ENCODE measurements around the gene DDX10.

DDX10 gene

GRCh38 chr11:108877178-108877577, 212.3 kb downstream of the DDX10 start:
- DNase-seq, result no peak

GRCh38 chr11:108880510-108880909, 215.6 kb downstream of the DDX10 start:
- no peak for DNase-seq

GRCh38 chr11:108881131-108881530, 216.3 kb downstream of the DDX10 start:
- DNase-seq, result peak; percentile 29

- no peak for DNase-seq
These were observed 217.5 kb downstream of the DDX10 start for GRCh38 chr11:108882211-108882831.

- no peak for DNase-seq
These were observed 221.3 kb downstream of the DDX10 start for GRCh38 chr11:108886005-108886659.

GRCh38 chr11:108886660-108887009, 221.8 kb downstream of the DDX10 start:
- DNase-seq, result peak; percentile 4

GRCh38 chr11:108887436-108888238, 222.8 kb downstream of the DDX10 start:
- DNase-seq, result no peak

GRCh38 chr11:108890482-108891105, 225.7 kb downstream of the DDX10 start:
- DNase-seq, result no peak

- no peak for DNase-seq
These were observed 226.3 kb downstream of the DDX10 start for GRCh38 chr11:108891143-108891542.

- no peak for DNase-seq
These were observed 227.1 kb downstream of the DDX10 start for GRCh38 chr11:108891909-108892511.

- no peak for DNase-seq
These were observed 231.0 kb downstream of the DDX10 start for GRCh38 chr11:108895579-108896480.

- no peak for DNase-seq
These were observed 232.2 kb downstream of the DDX10 start for GRCh38 chr11:108897071-108897481.

GRCh38 chr11:108897916-108898315, 233.0 kb downstream of the DDX10 start:
- no peak for DNase-seq

- no peak for DNase-seq
These were observed 236.5 kb downstream of the DDX10 start for GRCh38 chr11:108901359-108901758.

GRCh38 chr11:108902027-108902469, 237.2 kb downstream of the DDX10 start:
- DNase-seq, result no peak

GRCh38 chr11:108904480-108904879, 239.6 kb downstream of the DDX10 start:
- no peak for DNase-seq

- DNase-seq, result no peak
These were observed 241.5 kb downstream of the DDX10 start for GRCh38 chr11:108906329-108906728.

- DNase-seq, result no peak
These were observed 242.0 kb downstream of the DDX10 start for GRCh38 chr11:108906826-108907225.

- DNase-seq, result no peak
These were observed 244.2 kb downstream of the DDX10 start for GRCh38 chr11:108909041-108909440.

- no peak for DNase-seq
These were observed 245.1 kb downstream of the DDX10 start for GRCh38 chr11:108909921-108910320.

- no peak for DNase-seq
These were observed 247.7 kb downstream of the DDX10 start for GRCh38 chr11:108912581-108912980.

- no peak for DNase-seq
These were observed 248.3 kb downstream of the DDX10 start for GRCh38 chr11:108913204-108913603.

Data from NCI-H82 (cell line).